GM12874 (cell line): ENCODE results near the gene TOMM5.

Experiments used
- TF ChIP-seq, protein P1 (sequence below): IDR thresholded peaks from 2 replicates; pipeline ENCODE4 v1.5.1; 2011; ENCODE audit warnings: low read depth, mild to moderate bottlenecking, control low read depth, low read length, moderate library complexity; ENCODE audit not compliant: insufficient read depth

TOMM5 gene

DNA sequence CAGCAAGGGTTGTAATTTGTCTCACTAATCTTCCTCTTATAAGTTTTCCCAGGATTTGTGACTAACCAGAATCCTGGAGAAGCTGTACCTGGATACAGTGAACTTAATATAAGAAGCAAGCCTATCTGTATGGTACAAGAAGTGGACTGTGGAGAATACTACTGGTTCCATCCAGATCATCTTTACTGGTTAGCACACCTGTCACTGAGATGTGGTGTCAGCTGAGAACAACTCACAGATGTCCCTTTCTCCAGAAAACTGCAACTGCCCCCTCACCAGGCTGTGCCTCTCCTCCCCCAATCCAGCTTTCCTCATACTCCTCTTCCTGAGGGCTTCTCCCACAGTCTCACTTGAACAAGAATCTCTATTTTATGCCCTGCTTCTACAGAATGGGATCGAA lies 21.1 kb downstream of the TOMM5 start:
- TF ChIP-seq, protein P1, sequence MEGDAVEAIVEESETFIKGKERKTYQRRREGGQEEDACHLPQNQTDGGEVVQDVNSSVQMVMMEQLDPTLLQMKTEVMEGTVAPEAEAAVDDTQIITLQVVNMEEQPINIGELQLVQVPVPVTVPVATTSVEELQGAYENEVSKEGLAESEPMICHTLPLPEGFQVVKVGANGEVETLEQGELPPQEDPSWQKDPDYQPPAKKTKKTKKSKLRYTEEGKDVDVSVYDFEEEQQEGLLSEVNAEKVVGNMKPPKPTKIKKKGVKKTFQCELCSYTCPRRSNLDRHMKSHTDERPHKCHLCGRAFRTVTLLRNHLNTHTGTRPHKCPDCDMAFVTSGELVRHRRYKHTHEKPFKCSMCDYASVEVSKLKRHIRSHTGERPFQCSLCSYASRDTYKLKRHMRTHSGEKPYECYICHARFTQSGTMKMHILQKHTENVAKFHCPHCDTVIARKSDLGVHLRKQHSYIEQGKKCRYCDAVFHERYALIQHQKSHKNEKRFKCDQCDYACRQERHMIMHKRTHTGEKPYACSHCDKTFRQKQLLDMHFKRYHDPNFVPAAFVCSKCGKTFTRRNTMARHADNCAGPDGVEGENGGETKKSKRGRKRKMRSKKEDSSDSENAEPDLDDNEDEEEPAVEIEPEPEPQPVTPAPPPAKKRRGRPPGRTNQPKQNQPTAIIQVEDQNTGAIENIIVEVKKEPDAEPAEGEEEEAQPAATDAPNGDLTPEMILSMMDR = no peak

DNA sequence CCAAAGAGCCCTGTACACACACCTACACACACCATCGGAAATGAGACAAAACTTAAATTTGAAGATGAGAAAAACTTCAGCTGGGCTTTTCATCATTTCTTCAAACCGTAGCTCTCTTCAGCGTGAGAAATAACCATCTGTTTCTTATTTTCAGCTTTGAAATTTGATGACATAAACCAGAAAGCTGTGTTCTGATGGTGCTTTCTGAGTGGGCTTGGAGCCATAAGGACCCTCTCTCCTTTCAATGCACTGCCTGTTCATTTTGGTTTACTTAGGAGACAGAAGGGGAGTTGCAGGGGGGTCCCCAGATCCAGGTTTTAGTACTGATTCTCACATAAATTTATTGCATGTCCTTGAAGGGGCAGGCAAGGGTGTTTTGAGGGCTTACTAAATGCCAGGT lies 25.7 kb downstream of the TOMM5 start:
- TF ChIP-seq, protein P1 = no peak

DNA sequence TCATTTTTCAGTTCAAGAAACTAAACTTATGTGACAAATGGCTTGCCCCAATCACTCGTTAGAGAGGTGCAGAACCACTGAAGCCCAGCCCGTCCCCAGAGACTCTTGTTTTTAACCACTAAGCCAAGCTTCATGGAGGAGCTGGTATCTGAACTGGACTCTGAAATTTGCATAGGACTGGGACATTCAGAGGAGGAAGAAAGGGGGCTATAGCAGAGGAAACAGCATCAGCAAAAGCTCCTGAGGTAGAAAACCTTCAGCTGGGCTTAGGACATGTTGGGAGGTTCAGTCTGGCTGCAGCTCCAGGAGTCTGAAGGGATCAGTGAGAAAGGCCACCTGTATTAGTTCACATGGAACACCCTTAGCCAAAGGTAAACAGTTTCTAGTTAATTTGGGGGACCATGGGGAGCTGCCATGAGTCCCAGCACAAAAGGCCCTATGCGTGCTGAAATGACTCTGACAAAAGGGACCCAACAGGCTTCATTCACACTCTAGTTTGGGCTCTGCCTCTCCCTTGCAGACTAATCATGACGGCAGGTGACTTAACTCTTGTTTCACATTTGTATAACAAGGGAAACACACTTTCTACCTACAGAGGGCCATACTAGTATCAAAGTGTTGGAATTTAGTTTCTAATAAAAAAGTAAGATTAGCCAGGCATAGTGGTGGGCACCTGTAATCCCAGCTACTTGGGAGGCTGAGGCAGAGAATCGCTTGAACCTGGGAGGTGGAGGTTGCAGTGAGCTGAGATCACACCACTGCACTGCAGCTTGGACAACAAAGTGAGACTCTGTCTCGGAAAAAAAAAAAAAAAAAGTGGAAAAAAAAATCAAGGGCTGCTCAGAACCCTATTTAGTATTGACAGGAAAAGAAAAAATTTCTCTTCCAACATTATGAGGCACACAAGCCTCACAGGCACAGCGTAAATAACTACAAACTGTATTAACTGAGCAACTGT lies 26.5 kb downstream of the TOMM5 start:
- TF ChIP-seq, protein P1 = no peak

DNA sequence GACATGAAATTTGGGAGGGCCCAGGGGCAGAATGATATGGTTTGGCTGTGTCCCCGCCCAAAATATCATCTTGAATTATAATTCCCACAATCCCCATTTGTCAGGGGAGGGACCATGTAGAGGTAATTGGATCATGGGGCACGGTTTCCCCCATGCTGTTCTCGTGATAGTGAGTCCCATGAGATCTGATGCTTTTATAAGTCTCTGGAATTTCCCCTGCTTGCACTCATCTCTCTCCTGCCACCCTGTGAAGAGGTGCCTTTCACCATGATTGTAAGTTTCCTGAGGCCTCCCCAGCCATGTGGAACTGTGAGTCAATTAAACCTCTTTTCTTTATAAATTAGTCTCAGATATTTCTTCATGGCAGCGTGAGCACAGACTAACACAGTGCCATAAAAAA lies 27.5 kb downstream of the TOMM5 start:
- TF ChIP-seq, protein P1 = no peak

DNA sequence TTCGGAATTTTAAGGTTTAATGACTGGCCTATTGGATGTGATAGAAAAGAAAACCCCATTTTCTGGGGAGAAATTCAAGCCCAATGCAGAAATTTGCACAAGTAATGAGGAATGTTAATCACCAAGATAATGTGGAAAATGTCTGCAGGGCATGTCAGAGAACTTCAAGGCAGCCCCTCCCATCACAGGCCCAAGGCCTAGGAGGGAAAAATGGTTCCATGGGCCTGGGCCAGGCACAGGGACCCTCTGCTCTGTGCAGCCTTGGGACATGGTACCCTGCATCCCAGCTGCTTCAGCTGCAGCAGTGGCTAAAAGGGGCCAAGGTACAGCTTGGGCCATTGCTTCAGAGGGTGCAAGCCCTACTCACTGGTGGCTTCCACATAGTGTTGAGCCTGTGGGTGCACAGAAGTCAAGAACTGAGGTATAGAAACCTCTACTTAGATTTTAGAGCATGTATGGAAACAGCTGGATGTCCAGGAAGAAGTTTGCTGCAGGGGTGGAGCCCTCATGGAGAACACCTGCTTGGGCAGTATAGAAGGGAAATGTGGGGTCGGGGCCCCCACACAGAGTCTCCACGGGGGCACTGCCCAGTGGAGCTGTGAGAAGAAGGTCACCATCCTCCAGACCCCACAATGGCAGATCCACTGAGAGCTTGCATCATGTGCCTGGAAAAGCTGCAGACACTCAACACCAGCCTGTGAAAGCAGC lies 28.4 kb downstream of the TOMM5 start:
- TF ChIP-seq, protein P1 = no peak

DNA sequence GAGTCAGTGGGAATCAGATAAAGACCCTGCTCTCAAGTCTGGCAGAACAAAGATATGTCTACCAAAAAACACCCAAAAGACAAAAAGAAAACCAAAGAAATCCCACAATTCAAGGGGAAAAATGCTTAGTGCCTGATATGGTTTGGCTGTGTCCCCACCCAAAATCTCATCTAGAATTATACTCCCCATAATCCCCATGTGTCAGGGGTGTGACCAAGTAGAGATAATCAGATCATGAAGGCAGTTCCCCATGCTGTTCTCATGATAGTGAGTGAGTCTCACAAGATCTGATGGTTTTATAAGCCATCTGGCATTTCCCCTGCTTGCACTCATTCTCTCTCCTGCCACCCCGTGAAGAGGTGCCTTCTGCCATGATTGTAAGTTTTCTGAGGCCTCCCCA lies 29.6 kb downstream of the TOMM5 start:
- TF ChIP-seq, protein P1 = no peak

DNA sequence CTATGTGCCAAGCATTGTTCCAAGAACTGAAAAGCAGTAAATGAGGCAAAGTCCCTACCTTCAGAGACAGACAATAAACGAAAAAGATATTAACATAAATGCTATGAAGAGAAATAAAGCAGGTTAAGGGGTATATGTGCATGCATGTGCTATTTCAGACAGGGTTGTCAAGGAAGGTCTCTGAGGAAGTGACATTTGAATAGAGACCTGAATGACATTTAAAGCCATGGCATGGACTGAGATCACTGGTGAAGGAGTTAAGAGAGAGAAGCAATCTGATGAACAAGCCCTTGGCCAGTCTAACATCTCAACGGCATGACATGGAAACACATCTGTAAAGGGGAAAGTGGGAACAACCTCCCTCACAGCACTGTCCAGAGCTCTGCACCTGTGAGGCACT lies 30.7 kb downstream of the TOMM5 start:
- TF ChIP-seq, protein P1 = no peak
